Nephron (organoid): Measurements from ENCODE around the gene TMTC2.
"Not testable (repeated sequence)": the region's sequence is repeated elsewhere in the genome, so short reads cannot be mapped to it uniquely, and the experiment has no call there.

Source experiments
- H3K27ac Mint-ChIP-seq, 3 experiments: 2 replicates each; pipeline ENCODE4 v1.8.0; 2020; ENCODE audit warnings: mixed read lengths in 3 of 3, mild to moderate bottlenecking in 2 of 3, moderate library complexity in 1 of 3
- H3K27me3 Mint-ChIP-seq: 2 replicates; pipeline ENCODE4 v1.8.0; 2021; ENCODE audit warnings: low read depth, mild to moderate bottlenecking, moderate library complexity, mixed read lengths
- H3K36me3 Mint-ChIP-seq: 2 replicates; pipeline ENCODE4 v1.8.0; 2020; ENCODE audit warnings: low read depth, mixed read lengths
- H3K4me1 Mint-ChIP-seq: 2 replicates; pipeline ENCODE4 v1.8.0; 2020; ENCODE audit warnings: mixed read lengths
- H3K4me3 Mint-ChIP-seq, 3 experiments: 2 replicates each; pipeline ENCODE4 v1.8.0; 2020; ENCODE audit warnings: mild to moderate bottlenecking in 3 of 3, mixed read lengths in 3 of 3, moderate library complexity in 2 of 3
- H3K9me3 Mint-ChIP-seq: 2 replicates; pipeline ENCODE4 v1.8.0; 2020; ENCODE audit warnings: mixed read lengths
- TF ChIP-seq, protein P1 (sequence below), 3 experiments: fragments of 200-600 bp; sonication (generic); IDR thresholded peaks; one replicate each; pipeline ENCODE4 v1.5.0; 2021; ENCODE audit warnings: antibody characterized with exemption in 3 of 3; ENCODE audit not compliant: unreplicated experiment in 3 of 3

Gene TMTC2

GRCh38 chr12:82800185-82800584 lies 113.5 kb downstream of the TMTC2 start:
- Mint-ChIP-seq H3K4me1 (peaks cover 5% of the 10 kb centered on the region), H3K27ac (no peak overlapping the region), H3K36me3 (peaks cover 35% of the 10 kb centered on the region), H3K4me3 (no peak overlapping the region), H3K27me3 (no peaks in the 10 kb centered on the region), H3K9me3 (no peaks in the 10 kb centered on the region)
- TF ChIP-seq, protein P1, sequence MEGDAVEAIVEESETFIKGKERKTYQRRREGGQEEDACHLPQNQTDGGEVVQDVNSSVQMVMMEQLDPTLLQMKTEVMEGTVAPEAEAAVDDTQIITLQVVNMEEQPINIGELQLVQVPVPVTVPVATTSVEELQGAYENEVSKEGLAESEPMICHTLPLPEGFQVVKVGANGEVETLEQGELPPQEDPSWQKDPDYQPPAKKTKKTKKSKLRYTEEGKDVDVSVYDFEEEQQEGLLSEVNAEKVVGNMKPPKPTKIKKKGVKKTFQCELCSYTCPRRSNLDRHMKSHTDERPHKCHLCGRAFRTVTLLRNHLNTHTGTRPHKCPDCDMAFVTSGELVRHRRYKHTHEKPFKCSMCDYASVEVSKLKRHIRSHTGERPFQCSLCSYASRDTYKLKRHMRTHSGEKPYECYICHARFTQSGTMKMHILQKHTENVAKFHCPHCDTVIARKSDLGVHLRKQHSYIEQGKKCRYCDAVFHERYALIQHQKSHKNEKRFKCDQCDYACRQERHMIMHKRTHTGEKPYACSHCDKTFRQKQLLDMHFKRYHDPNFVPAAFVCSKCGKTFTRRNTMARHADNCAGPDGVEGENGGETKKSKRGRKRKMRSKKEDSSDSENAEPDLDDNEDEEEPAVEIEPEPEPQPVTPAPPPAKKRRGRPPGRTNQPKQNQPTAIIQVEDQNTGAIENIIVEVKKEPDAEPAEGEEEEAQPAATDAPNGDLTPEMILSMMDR (IDR thresholded peaks at IDR 0.05; ENCODE audit: unreplicated experiment in 3 of 3): no peak

DNA sequence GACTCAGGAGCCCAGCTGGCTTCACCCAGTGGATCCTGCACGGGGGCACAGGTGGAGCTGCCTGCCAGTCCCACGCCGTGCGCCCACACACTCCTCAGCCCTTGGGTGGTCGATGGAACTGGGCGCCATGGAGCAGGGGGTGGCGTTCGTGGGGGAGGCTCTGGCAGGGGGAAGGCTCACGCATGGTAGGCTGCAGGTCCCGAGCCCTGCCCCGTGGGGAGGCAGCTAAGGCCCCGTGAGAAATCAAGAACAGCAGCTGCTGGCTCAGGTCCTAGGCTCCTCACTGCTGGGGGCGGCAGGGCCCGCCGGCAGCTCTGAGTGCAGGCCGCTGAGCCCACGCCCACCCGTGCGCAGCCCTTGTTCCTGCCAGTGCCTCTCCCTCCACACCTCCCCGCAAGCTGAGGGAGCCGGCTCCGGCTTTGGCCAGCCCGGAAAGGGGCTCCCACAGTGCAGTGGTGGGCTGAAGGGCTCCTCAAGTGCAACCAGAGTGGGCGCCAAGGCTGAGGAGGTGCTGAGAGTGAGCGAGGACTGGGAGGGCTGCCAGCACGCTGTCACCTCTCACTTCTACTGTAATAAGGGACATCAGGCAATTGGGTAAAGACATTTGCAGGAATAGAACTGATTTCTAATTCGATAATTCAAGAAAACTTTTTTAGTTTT lies 115.4 kb downstream of the TMTC2 start:
- Mint-ChIP-seq H3K27ac (no peak overlapping the region), H3K4me3 (no peak overlapping the region), H3K4me1 (peaks cover 3% of the 10 kb centered on the region), H3K9me3 (no peaks in the 10 kb centered on the region), H3K27me3 (no peaks in the 10 kb centered on the region), H3K36me3 (peaks cover 30% of the 10 kb centered on the region)
- TF ChIP-seq, protein P1 (IDR thresholded peaks at IDR 0.05; ENCODE audit: unreplicated experiment in 3 of 3): no peak

DNA sequence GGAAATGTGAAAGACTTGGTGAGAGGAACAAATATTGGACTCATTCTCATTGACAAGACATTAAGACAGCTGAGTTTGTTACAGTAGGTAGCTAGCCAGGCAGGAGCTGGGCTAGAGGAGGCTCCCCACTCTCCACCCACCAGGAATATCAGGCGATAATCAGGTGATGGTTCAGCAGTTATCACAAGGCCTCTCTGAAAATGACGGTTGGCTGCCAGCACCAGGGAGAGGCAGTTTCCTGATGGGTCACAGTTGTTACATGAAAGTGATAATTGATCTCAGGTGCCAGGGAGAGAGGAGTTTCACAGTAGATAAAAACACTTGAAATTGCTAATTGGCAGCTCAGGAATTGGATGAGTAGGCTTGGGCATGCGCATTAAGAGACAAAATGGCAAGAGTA lies 116.5 kb downstream of the TMTC2 start:
- Mint-ChIP-seq H3K4me3 (no peak overlapping the region), H3K4me1 (no peaks in the 10 kb centered on the region), H3K27me3 (no peaks in the 10 kb centered on the region), H3K36me3 (peaks cover 30% of the 10 kb centered on the region), H3K27ac (no peak overlapping the region), H3K9me3 (no peaks in the 10 kb centered on the region)
- TF ChIP-seq, protein P1 (IDR thresholded peaks at IDR 0.05; ENCODE audit: unreplicated experiment in 3 of 3): no peak

DNA sequence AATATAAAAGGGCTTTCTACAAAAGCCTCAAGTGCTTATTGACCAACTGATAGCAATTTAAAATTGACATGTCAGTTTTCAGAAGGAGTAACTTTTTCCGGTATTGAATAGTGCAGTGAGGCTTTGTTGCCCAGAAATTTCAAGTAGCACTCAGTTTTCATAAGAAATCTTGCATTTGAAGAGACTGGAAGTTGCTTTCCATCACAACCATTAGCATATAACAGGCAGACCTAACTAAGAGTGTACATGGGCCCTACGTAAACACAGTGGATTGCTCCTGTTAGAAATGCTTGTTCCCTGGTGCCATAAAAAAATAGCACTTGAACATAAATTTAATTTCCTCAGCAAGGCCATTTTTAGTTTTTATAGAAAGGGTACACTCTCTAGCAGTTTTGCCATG lies 117.9 kb downstream of the TMTC2 start:
- H3K4me1 Mint-ChIP-seq: no peaks in the 10 kb centered on the region
- no peak overlapping the region for H3K27ac Mint-ChIP-seq
- H3K27me3 Mint-ChIP-seq: no peaks in the 10 kb centered on the region
- no peaks in the 10 kb centered on the region for H3K9me3 Mint-ChIP-seq
- TF ChIP-seq, protein P1 (IDR thresholded peaks at IDR 0.05; ENCODE audit: unreplicated experiment in 3 of 3): no peak
- no peak overlapping the region for H3K4me3 Mint-ChIP-seq
- H3K36me3 Mint-ChIP-seq: peaks cover 25% of the 10 kb centered on the region

DNA sequence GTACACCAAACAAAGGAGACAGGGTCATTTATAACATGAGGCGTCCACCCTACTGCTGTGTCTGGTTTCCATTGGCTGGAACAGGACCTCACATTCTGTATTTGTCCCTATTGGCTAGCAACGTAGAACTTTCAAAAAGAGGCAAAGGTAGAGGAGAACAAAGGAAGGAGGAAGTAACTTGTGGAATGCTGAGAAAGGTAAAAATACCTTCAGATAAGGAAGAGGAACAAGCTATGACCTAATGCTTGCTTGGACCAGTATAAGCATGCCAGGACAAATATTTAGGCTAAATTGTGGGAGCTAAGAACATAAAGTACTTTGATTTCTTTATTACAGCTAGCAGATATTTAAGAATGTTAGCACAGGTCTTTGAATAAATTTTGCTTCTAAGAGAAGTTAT lies 118.3 kb downstream of the TMTC2 start:
- not testable (repeated sequence) for H3K4me1 Mint-ChIP-seq, H3K9me3 Mint-ChIP-seq, H3K27me3 Mint-ChIP-seq, H3K4me3 Mint-ChIP-seq
- Mint-ChIP-seq H3K27ac (peak overlapping the region in 1 of 3 experiments; percentile 31), H3K36me3 (peaks cover 25% of the 10 kb centered on the region)

DNA sequence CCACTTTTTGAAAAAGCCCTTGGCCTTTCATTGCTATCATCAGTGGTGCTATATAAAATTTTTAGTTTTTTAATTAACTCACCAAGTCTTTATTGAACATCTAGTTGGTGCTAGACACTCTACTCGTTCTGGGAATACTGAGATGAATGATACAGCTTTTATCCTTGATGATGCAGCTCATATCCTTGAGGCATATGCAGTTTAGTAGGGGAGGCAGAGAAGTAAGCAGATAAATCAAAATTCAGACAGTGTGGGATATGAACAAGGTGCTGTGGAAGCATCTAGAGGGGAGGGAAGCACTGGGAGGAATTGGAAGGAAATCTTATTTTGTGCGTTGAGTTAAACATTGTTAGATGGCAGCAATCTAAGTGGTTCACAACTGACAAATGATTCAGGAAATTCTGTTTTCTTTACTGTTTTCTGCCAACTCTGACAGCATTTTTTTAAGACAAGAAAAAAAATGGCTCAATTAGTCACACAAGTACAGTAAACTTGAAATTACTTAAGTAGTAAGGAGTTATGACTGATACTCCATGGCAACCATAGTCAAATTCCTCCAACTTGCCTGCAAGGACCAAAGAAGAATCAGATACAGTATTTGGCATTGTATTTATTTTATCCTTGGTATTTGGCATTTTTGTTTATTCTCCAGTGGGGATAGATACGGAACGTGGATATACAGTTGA lies 119.2 kb downstream of the TMTC2 start:
- Mint-ChIP-seq H3K27ac (no peak overlapping the region), H3K36me3 (peaks cover 19% of the 10 kb centered on the region), H3K9me3 (no peaks in the 10 kb centered on the region), H3K4me1 (no peaks in the 10 kb centered on the region), H3K27me3 (no peaks in the 10 kb centered on the region), H3K4me3 (no peak overlapping the region)
- TF ChIP-seq, protein P1 (IDR thresholded peaks at IDR 0.05; ENCODE audit: unreplicated experiment in 3 of 3): no peak
